Upper lobe of left lung (tissue), 6 donors: Measurements from ENCODE around the gene RING1. TPM values are rescaled to one million over a fixed set of nuclear protein-coding genes. Genes with fewer than 3 reads are reported as not detected.

Experiments
- ATAC-seq, 2 donors: fragments of 200-7000 bp; cut with Tn5 transposase; one replicate each; pipeline ENCODE4 v1.9.1; 2022; ENCODE audit warnings: mild to moderate bottlenecking in 2 of 2, moderate library complexity in 2 of 2; ENCODE audit not compliant: low FRiP score in 2 of 2
- DNase-seq, 2 donors: peaks; one replicate each; pipeline ENCODE4 v3.0.0-alpha.2; 2019 to 2020
- H3K27ac ChIP-seq, 4 donors: fragments of 200-600 bp; sonication (generic); one replicate each; pipeline ENCODE4 v1.5.1; 2016 to 2019
- H3K27me3 ChIP-seq, 4 donors: fragments of 200-600 bp; sonication (generic); one replicate each; pipeline ENCODE4 v1.5.1; 2017 to 2019
- H3K36me3 ChIP-seq, 4 donors: fragments of 200-600 bp; sonication (generic); one replicate each; pipeline ENCODE4 v1.5.1; 2016 to 2019
- H3K4me1 ChIP-seq, 4 donors: fragments of 200-600 bp; sonication (generic); one replicate each; pipeline ENCODE4 v1.5.1; 2018 to 2019
- H3K4me3 ChIP-seq, 4 donors: fragments of 200-600 bp; sonication (generic); one replicate each; pipeline ENCODE4 v1.5.1; 2017 to 2019; ENCODE audit warnings: mild to moderate bottlenecking in 2 of 4, moderate library complexity in 1 of 4
- H3K9me3 ChIP-seq, 4 donors: fragments of 200-600 bp; sonication (generic); one replicate each; pipeline ENCODE4 v1.5.1; 2018 to 2019
- CTCF ChIP-seq, 6 experiments: fragments of 450-650 bp in 4 of 6; fragments of 200-600 bp in 2 of 6; sonication (generic) in 2 of 6; IDR thresholded peaks; one replicate each; pipeline ENCODE4 v1.5.1; 2016 to 2019; ENCODE audit warnings: antibody characterized with exemption in 6 of 6
- EP300 ChIP-seq, 4 donors: sonication (generic); formaldehyde crosslinking; IDR thresholded peaks; one replicate each; pipeline ENCODE4 v1.5.1; 2017; ENCODE audit warnings: antibody characterized with exemption in 4 of 4, control low read depth in 2 of 4
- POLR2A ChIP-seq, 4 donors: fragments of 450-650 bp; IDR thresholded peaks; one replicate each; pipeline ENCODE4 v1.5.1; 2016 to 2017; ENCODE audit warnings: antibody characterized with exemption in 4 of 4, mild to moderate bottlenecking in 2 of 4
- POLR2AphosphoS5 ChIP-seq, 2 donors: sonication (generic); formaldehyde crosslinking; IDR thresholded peaks; one replicate each; pipeline ENCODE4 v1.5.1; 2017; ENCODE audit warnings: antibody characterized with exemption in 2 of 2
- WGBS, 2 donors: methylation state at CpG; one replicate each; pipeline ENCODE4 v1.1.5; 2017 to 2018; 5-methylcytosine and 5-hydroxymethylcytosine counted together
- total RNA-seq, 6 donors: library from RNA; depleted of rRNA in 4 of 6; stranded (reverse); fragments of >200 nt in 4 of 6; gene quantifications; one replicate each; pipeline versions ENCODE4 v1.1.0 to v1.2.1, GENCODE V29; 2016 to 2021
- donor health status: DM: no; HTN: no; CAD: no; lungs with moderate emphysema.
- donor health status: DM: no; HTN: yes; CAD: no; lungs with severe emphysema.

Gene RING1
- total RNA-seq, 6 donors from 2014 or later = 17.9 to 50.6 (median 40.4) TPM

DNA sequence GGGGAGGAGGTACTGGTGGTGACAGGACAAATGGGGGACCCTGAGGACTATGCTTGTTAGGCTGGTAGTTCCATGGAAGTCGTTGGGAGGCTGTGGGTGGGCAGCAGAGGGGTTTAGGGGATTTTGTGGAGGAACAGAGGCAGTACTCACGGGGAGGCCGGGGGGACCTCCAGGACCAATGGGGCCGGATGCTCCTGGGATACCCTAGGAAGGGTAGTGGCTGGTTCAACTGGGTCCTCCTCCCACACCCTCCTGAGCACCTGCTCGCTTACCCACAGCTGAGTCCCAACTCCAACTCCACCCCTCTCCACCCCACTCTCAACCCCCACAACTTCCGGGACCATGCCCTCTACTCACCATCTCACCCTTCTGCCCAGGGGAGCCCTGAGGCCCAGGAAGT is 41.9 kb upstream of the RING1 start:
- 84 to 87% methylated on average over 6 of the region's 6 CpGs for WGBS, 2 donors
- no peaks in the 10 kb centered on the region for H3K36me3 ChIP-seq
- H3K27me3 ChIP-seq = no peaks in the 10 kb centered on the region
- H3K4me3 ChIP-seq = no peak overlapping the region
- ATAC-seq (no peak), DNase-seq (no peak)
- no peak overlapping the region for H3K27ac ChIP-seq
- peaks cover 6 to 9% (median 7%) of the 10 kb centered on the region in 4 donors for H3K4me1 ChIP-seq
- TF ChIP-seq EP300 (IDR thresholded peaks at IDR 0.05) (no peak), POLR2AphosphoS5 (IDR thresholded peaks at IDR 0.05) (no peak), CTCF (IDR thresholded peaks at IDR 0.05) (no peak), POLR2A (IDR thresholded peaks at IDR 0.05) (no peak)
- no peaks in the 10 kb centered on the region for H3K9me3 ChIP-seq

- TF ChIP-seq EP300 (IDR thresholded peaks at IDR 0.05) = no peak
- TF ChIP-seq POLR2AphosphoS5 (IDR thresholded peaks at IDR 0.05) = no peak
- no peak for TF ChIP-seq CTCF (IDR thresholded peaks at IDR 0.05)
- TF ChIP-seq POLR2A (IDR thresholded peaks at IDR 0.05) = no peak
- no peak overlapping the region for H3K4me3 ChIP-seq
- ATAC-seq (no peak), DNase-seq (peak in 1 of 2 donors; percentile 40)
- H3K27ac ChIP-seq = no peak overlapping the region
- no peaks in the 10 kb centered on the region for H3K9me3 ChIP-seq
- 80 to 81% methylated on average over 2 to 7 of the region's 7 CpGs for WGBS, 2 donors
- H3K4me1 ChIP-seq = peaks cover 3 to 5% (median 3%) of the 10 kb centered on the region in 4 donors
- no peaks in the 10 kb centered on the region for H3K36me3 ChIP-seq
- H3K27me3 ChIP-seq = no peaks in the 10 kb centered on the region
Measured at GRCh38 chr6:33166811-33167210, 41.5 kb upstream of the RING1 start.

DNA sequence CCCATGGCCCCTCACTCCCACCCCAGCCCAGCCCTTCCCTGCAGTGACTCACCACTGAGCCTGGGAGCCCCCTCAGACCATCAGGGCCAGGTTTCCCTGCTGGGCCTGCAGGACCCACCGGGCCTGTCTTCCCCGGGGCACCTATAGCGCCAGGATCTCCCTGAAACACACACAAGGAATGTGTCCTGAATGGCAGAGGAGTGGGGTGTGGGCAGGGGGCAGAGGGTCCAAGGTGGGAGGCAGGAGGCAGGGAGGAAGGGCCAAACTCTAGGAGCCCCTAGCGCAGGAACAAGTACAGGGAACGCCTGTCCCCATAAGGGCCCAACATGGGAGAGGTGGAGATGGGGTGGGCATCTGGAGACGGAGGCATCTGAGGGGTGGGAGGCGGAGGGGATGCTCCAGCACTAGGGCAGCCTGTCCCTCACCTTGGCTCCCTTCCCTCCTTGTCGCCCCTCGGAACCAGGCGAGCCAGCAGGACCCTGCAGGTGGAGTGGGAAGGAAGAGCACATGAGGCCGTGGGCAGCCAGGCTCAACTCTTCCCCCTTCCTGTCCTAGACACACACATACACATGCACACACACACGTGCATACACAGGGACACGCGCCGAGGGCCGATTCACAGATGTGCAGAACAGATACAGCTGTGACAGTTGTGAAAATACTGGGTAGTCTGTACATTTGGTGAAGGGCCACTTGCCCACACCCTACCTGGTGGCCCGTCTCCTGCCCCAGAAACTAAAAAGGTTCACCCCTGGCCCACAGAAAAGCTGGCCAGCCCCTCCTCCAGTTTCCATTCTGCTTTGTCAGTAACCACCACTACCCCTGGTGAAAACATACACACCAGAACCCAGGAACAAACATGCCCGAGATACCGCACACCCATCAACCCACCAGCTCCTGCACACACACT is 40.7 kb upstream of the RING1 start:
- peak in 1 of 2 donors; percentile 51 for DNase-seq

DNA sequence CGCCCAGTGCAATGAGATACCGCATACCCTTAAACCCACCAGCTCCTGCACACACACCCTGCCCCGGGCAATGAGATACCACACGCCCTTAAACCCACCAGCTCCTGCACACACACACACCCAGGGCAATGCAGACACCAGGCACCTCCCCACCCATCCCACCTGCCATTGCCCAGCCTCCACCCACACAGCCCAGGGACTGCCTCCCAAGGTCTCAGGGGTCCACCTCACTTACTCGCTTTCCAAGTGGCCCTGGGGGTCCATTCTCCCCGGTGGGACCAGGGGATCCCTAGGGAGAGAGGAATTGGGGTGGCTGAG is 40.1 kb upstream of the RING1 start:
- no peak overlapping the region for H3K4me3 ChIP-seq
- no peaks in the 10 kb centered on the region for H3K4me1 ChIP-seq
- H3K27me3 ChIP-seq = no peaks in the 10 kb centered on the region
- TF ChIP-seq CTCF (IDR thresholded peaks at IDR 0.05) (no peak), POLR2AphosphoS5 (IDR thresholded peaks at IDR 0.05) (no peak), EP300 (IDR thresholded peaks at IDR 0.05) (no peak), POLR2A (IDR thresholded peaks at IDR 0.05) (no peak)
- H3K36me3 ChIP-seq = no peaks in the 10 kb centered on the region
- H3K27ac ChIP-seq = no peak overlapping the region
- no peaks in the 10 kb centered on the region for H3K9me3 ChIP-seq
- WGBS, 2 donors = 80 to 86% methylated on average over 6 of the region's 6 CpGs
- ATAC-seq = no peak
- DNase-seq = no peak

More for the DNA sequence above, 40.7 kb upstream of the RING1 start:
- H3K4me3 ChIP-seq = no peak overlapping the region
- H3K4me1 ChIP-seq = no peaks in the 10 kb centered on the region
- no peaks in the 10 kb centered on the region for H3K27me3 ChIP-seq
- 83 to 88% methylated on average over 15 to 19 of the region's 19 CpGs for WGBS, 2 donors
- no peaks in the 10 kb centered on the region for H3K36me3 ChIP-seq
- H3K9me3 ChIP-seq = no peaks in the 10 kb centered on the region
- no peak for TF ChIP-seq CTCF (IDR thresholded peaks at IDR 0.05)
- no peak for TF ChIP-seq EP300 (IDR thresholded peaks at IDR 0.05)
- no peak for TF ChIP-seq POLR2AphosphoS5 (IDR thresholded peaks at IDR 0.05)
- no peak for TF ChIP-seq POLR2A (IDR thresholded peaks at IDR 0.05)
- no peak for ATAC-seq
- H3K27ac ChIP-seq = no peak overlapping the region

DNA sequence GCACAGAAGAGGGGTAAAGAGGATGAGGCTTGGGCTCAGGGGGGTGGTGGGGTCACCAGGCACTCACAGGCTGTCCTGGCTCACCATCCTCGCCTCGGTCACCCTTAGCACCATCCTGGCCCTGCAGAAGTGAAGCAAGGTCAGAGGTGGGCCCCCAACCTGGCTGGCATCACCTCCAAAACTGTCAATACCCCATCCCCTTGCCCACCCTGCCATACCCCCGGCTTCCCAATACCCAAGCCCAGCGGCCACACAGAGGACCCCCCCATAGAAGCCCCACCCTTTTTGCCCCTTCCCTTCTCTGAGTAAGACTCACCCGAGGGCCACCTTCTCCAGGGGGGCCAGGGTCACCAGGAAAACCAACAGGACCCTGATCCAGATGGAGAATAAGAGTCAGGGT is 39.7 kb upstream of the RING1 start:
- no peak overlapping the region for H3K27ac ChIP-seq
- no peak for TF ChIP-seq EP300 (IDR thresholded peaks at IDR 0.05)
- no peak for TF ChIP-seq POLR2A (IDR thresholded peaks at IDR 0.05)
- TF ChIP-seq CTCF (IDR thresholded peaks at IDR 0.05) = no peak
- TF ChIP-seq POLR2AphosphoS5 (IDR thresholded peaks at IDR 0.05) = no peak
- no peak overlapping the region for H3K4me3 ChIP-seq
- no peak for DNase-seq
- no peaks in the 10 kb centered on the region for H3K27me3 ChIP-seq
- ATAC-seq = no peak
- no peaks in the 10 kb centered on the region for H3K4me1 ChIP-seq
- WGBS, 2 donors = 64 to 100% methylated on average over 1 to 5 of the region's 5 CpGs
- no peaks in the 10 kb centered on the region for H3K36me3 ChIP-seq
- no peaks in the 10 kb centered on the region for H3K9me3 ChIP-seq
